Stomach (tissue), 9 donors: ENCODE results near the gene OGFR. TPM values are rescaled to one million over a fixed set of nuclear protein-coding genes. Genes with fewer than 3 reads are reported as not detected.
A peak's percentile ranks its signal among the peaks of the same experiment; 100 is the strongest.

Experiments used
- DNase-seq, 2 donors: peaks; one replicate each; pipeline versions ENCODE4 v3.0.0 to v3.0.0-alpha.2; 2013 to 2019
- H3K27ac ChIP-seq, 5 donors: fragments of 200-600 bp in 4 of 5; sonication (generic) in 4 of 5; one replicate each; pipeline ENCODE4 v1.5.1; 2013 to 2019; ENCODE audit warnings: mild to moderate bottlenecking in 1 of 5, moderate library complexity in 1 of 5
- H3K27me3 ChIP-seq, 3 donors: fragments of 200-600 bp; sonication (generic); one replicate each; pipeline ENCODE4 v1.5.1; 2017 to 2019; ENCODE audit warnings: mixed run types in 1 of 3
- H3K36me3 ChIP-seq, 4 donors: fragments of 200-600 bp; sonication (generic); 1 replicate in 3 of 4; 2 replicates in 1 of 4; pipeline ENCODE4 v1.5.1; 2016 to 2019
- H3K4me1 ChIP-seq, 4 donors: fragments of 200-600 bp; sonication (generic); one replicate each; pipeline ENCODE4 v1.5.1; 2016 to 2019
- H3K4me3 ChIP-seq, 4 donors: fragments of 200-600 bp; sonication (generic) in 3 of 4; one replicate each; pipeline ENCODE4 v1.5.1; 2016 to 2019; ENCODE audit warnings: mild to moderate bottlenecking in 1 of 4
- H3K9me3 ChIP-seq, 4 donors: fragments of 200-600 bp; sonication (generic); one replicate each; pipeline ENCODE4 v1.5.1; 2016 to 2019
- EP300 ChIP-seq: sonication (generic); formaldehyde crosslinking; IDR thresholded peaks from one replicate; pipeline ENCODE4 v1.6.1; 2017; ENCODE audit warnings: antibody characterized with exemption
- POLR2A ChIP-seq, 4 donors: fragments of 450-650 bp; IDR thresholded peaks; one replicate each; pipeline ENCODE4 v1.6.1; 2016; ENCODE audit warnings: antibody characterized with exemption in 4 of 4, control low read depth in 2 of 4, mild to moderate bottlenecking in 1 of 4, moderate library complexity in 1 of 4
- POLR2AphosphoS5 ChIP-seq, 3 donors: sonication (generic); formaldehyde crosslinking; IDR thresholded peaks; one replicate each; pipeline ENCODE4 v1.6.1; 2016; ENCODE audit warnings: antibody characterized with exemption in 3 of 3
- WGBS, 5 donors: extraction: QIAGEN DNeasy Blood & Tissue Kit in 3 of 5; methylation state at CpG; one replicate each; pipeline versions ENCODE4 v1.1.5 to v1.1.7; 2013 to 2018; 5-methylcytosine and 5-hydroxymethylcytosine counted together
- intact Hi-C: fragments of 100-400 bp; cut with DNase I; formaldehyde crosslinking; loops from one replicate; pipeline ENCODE4 v1.15.1; 2023; ENCODE audit warnings: low total_unique reads
- polyA plus RNA-seq, 3 donors: library from polyadenylated mRNA; stranded (reverse); fragments of 200-250 nt; gene quantifications; one replicate each; pipeline ENCODE4 v1.2.3, GENCODE V29; 2013
- total RNA-seq, 5 donors: library from RNA; depleted of rRNA; stranded (reverse); fragments of >200 nt; gene quantifications; one replicate each; pipeline versions ENCODE4 v1.1.0 to v1.2.3, GENCODE V29; 2014 to 2016
- TF ChIP-seq, protein P1 (sequence below), 7 experiments: fragments of 450-650 bp in 4 of 7; fragments of 200-600 bp in 3 of 7; sonication (generic) in 3 of 7; IDR thresholded peaks; one replicate each; pipeline ENCODE4 v1.5.1; 2016 to 2019; ENCODE audit warnings: antibody characterized with exemption in 7 of 7, control low read depth in 2 of 7, mild to moderate bottlenecking in 1 of 7
- donor health status: healthy with polysubstance abuse.
- donor health status: Bipolar disorder and iron deficiency.
- donor health status: healthy.

Gene OGFR
- total and polyA plus RNA-seq, 8 donors = 20.1 to 75.3 (median 42.3) TPM

DNA sequence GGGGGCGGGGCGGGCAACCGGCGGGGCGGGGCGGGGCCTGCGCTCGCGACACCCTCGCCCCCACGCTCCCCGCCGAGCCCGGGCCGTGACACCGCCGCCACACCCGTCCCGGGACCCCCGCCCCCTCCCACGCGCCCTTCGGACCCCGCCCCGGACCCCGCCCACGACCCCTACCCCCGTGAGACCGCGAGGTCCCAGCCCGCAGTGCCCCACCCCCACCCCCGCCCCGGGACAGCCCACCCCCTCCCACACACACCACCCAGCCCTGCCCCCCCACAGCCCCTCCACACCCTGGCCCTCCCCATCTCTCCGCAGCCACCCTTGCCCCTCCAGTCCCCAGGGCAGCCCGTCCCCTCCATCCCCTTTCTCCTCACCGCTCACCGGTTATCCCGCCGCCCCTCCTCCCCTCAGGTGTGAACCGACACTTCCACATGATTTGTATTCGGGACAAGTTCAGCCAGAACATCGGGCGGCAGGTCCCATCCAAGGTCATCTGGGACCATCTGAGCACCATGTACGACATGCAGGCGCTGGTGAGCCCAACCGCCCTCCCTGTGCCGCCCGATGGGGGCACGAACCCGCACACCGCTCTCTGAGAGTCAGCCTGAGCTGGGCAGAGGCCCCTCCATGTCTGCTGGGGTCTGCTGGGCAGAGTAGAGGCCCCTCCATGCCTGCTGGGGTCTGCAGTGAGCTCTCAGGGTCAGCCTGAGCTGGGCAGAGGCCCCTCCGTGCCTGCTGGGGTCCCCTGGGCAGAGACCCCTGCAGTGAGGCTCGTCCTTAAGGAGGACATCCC is 7.7 kb upstream of the OGFR start:
- 14 to 60% (median 30%) methylated on average over 2 to 52 of the region's 53 CpGs for WGBS, 5 donors
- Histone ChIP-seq H3K4me3 (peak overlapping the region; percentile 71 to 85 (median 77)), H3K27me3 (no peaks in the 10 kb centered on the region), H3K27ac (peak overlapping the region; percentile 92 to 97 (median 95)), H3K4me1 (peaks cover 28 to 48% (median 39%) of the 10 kb centered on the region in 4 donors), H3K36me3 (peaks cover 27 to 38% (median 37%) of the 10 kb centered on the region in 4 donors), H3K9me3 (no peaks in the 10 kb centered on the region)
- intact Hi-C loops = no loop called here
- TF ChIP-seq, protein P1, sequence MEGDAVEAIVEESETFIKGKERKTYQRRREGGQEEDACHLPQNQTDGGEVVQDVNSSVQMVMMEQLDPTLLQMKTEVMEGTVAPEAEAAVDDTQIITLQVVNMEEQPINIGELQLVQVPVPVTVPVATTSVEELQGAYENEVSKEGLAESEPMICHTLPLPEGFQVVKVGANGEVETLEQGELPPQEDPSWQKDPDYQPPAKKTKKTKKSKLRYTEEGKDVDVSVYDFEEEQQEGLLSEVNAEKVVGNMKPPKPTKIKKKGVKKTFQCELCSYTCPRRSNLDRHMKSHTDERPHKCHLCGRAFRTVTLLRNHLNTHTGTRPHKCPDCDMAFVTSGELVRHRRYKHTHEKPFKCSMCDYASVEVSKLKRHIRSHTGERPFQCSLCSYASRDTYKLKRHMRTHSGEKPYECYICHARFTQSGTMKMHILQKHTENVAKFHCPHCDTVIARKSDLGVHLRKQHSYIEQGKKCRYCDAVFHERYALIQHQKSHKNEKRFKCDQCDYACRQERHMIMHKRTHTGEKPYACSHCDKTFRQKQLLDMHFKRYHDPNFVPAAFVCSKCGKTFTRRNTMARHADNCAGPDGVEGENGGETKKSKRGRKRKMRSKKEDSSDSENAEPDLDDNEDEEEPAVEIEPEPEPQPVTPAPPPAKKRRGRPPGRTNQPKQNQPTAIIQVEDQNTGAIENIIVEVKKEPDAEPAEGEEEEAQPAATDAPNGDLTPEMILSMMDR (IDR thresholded peaks at IDR 0.05) = no peak
- DNase-seq = peak in 1 of 2 donors; percentile 64

DNA sequence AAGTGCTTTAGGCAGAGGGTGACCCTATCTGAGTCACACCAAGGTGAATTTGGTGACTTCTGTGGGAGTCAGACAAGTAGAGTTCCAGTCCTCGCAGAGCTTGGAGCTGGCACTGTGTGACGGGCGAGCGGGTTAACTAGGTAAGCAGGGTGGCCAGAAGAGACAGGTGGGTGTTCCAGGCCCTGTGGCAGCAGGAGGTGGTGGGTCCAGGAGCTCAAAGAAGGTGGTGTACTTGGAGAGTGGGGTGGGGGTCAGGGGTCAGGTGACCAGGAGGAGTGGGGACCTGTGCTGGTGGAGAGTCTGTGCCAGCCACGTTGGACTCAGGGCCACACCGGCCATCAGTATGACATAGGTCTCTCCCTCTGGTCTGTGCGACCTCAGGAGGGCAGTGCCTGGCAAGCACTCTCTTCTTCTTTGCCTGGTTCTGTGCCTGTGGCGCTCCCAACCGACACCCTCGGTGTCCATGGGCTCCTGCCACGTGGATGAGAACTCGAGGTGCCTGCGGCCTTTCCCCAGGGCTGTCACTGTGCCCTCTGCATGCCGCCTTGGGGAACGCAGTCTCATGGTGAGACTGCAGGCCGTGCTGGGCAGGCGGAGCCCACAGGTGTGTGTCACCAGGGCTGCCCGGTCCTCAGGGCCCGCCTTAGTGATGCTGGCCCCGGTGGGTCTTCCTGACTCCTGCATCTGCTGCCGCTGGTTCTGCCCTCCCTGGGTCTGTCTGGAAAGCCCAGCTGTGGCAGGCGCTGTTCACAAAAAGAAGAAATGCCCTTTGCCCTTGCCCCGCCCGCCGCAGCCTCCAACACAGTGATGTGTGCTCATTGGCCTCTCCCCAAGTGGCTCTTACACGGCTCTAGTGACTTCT is 6.7 kb upstream of the OGFR start:
- Histone ChIP-seq H3K4me1 (peaks cover 28 to 53% (median 44%) of the 10 kb centered on the region in 4 donors), H3K27me3 (no peaks in the 10 kb centered on the region), H3K36me3 (peaks cover 27 to 38% (median 37%) of the 10 kb centered on the region in 4 donors), H3K9me3 (no peaks in the 10 kb centered on the region), H3K27ac (peak overlapping the region; percentile 33 to 97 (median 92)), H3K4me3 (peak overlapping the region in 3 of 4 donors; percentile 71 to 79 (median 75))
- TF ChIP-seq POLR2A (IDR thresholded peaks at IDR 0.05) (no peak), POLR2AphosphoS5 (IDR thresholded peaks at IDR 0.05) (peak in 1 of 3 donors; percentile 50)
- WGBS, 5 donors = 38 to 69% (median 61%) methylated on average over 17 to 26 of the region's 26 CpGs
- DNase-seq = peak; percentile 53
- intact Hi-C loops = no loop called here

DNA sequence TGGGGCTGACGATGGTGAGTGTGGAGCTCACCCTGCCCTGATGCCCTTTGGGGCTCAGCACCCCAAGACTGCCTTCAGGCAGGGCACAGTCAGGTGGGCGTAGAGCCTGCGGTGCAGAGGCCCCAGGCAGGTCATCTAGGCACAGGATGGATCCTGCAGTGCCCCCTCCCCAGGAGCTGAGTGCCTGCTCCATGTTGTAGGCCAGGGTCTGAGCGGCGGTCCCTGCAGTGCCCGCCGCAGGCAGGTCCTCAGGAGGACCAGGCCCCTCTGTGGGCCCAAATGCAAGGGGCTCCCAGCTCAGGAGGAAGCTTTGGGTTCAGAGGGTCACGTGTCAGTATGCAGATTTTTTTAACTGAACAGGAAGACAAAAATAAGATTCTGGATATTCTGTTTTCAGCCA is 5.6 kb upstream of the OGFR start:
- peaks cover 22 to 51% (median 38%) of the 10 kb centered on the region in 4 donors for H3K4me1 ChIP-seq
- H3K4me3 ChIP-seq = no peak overlapping the region
- H3K27ac ChIP-seq = no peak overlapping the region
- no peak for DNase-seq
- no peaks in the 10 kb centered on the region for H3K27me3 ChIP-seq
- H3K36me3 ChIP-seq = peaks cover 27 to 38% (median 37%) of the 10 kb centered on the region in 4 donors
- intact Hi-C loops = no loop called here
- 90 to 95% (median 92%) methylated on average over 7 to 8 of the region's 8 CpGs for WGBS, 5 donors
- no peaks in the 10 kb centered on the region for H3K9me3 ChIP-seq
- TF ChIP-seq, protein P1 (IDR thresholded peaks at IDR 0.05) = no peak
- TF ChIP-seq EP300 = no peak
- no peak for TF ChIP-seq POLR2AphosphoS5 (IDR thresholded peaks at IDR 0.05)
- TF ChIP-seq POLR2A (IDR thresholded peaks at IDR 0.05) = no peak

DNA sequence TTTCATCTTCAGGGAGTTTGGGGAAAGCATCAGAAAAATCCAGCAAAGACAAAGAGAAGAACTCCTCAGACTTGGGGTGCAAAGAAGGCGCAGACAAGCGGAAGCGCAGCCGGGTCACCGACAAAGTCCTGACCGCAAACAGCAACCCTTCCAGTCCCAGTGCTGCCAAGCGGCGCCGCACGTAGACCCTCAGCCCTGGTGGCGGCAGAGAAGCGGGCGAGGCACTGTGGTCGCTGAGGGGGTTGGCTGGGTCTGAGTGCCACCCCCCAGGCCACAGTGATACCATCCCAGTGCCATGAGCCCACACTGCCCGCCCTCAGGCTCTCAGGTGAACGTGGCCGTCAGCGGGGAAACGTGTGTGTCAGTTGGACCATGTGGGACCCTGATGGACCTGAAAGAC is 5.2 kb upstream of the OGFR start:
- DNase-seq = no peak
- 91 to 97% (median 97%) methylated on average over 10 to 19 of the region's 19 CpGs for WGBS, 5 donors
- TF ChIP-seq POLR2A (IDR thresholded peaks at IDR 0.05) = no peak
- no peak for TF ChIP-seq POLR2AphosphoS5 (IDR thresholded peaks at IDR 0.05)
- TF ChIP-seq EP300 = no peak
- Histone ChIP-seq H3K9me3 (no peaks in the 10 kb centered on the region), H3K27me3 (no peaks in the 10 kb centered on the region), H3K36me3 (peaks cover 27 to 38% (median 37%) of the 10 kb centered on the region in 4 donors), H3K27ac (no peak overlapping the region), H3K4me3 (no peak overlapping the region), H3K4me1 (peaks cover 26 to 54% (median 41%) of the 10 kb centered on the region in 4 donors)
- intact Hi-C loops = no loop called here

DNA sequence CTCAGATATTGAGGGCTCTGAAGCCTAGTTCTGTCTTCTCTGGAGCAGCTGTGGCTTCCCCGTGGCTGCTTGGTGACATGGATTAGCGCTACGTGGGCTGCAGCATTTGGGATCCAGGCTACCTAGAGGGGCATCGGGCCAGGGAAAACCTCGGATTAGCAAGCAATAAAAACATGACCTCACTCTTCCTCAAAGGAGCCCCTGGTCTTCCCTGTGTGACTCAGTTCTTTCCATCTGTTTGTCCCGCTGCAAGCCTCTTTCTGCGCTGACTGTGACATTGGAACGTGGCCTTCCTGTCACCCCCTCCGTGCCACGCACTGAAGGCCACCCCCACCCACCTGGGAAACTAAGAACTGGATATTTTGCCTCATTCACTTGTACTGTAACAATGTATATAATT is 4.8 kb upstream of the OGFR start:
- intact Hi-C loops = no loop called here
- WGBS, 5 donors = 87 to 92% (median 90%) methylated on average over 6 to 10 of the region's 10 CpGs

More for the DNA sequence above, 4.8 kb upstream of the OGFR start:
- H3K9me3 ChIP-seq = no peaks in the 10 kb centered on the region
- H3K4me3 ChIP-seq = no peak overlapping the region
- H3K27me3 ChIP-seq = no peaks in the 10 kb centered on the region
- H3K27ac ChIP-seq = no peak overlapping the region
- H3K4me1 ChIP-seq = peaks cover 22 to 50% (median 39%) of the 10 kb centered on the region in 4 donors
- no peak for TF ChIP-seq POLR2AphosphoS5 (IDR thresholded peaks at IDR 0.05)
- no peak for TF ChIP-seq EP300
- TF ChIP-seq POLR2A (IDR thresholded peaks at IDR 0.05) = no peak
- TF ChIP-seq, protein P1 (IDR thresholded peaks at IDR 0.05) = no peak
- peaks cover 27 to 38% (median 37%) of the 10 kb centered on the region in 4 donors for H3K36me3 ChIP-seq
- no peak for DNase-seq
